COR-L47 (cell line): ENCODE results near the gene OR51A2.
"Not testable (repeated sequence)": the region's sequence is repeated elsewhere in the genome, so short reads cannot be mapped to it uniquely, and the experiment has no call there.

Experiments
- DNase-seq: peaks from one replicate; lab custom pipeline; 2025; lab: John Stamatoyannopoulos, UW

The OR51A2 gene

GRCh38 chr11:4955613-4956012, at the start of gene OR51A2:
TSS of gene OR51A2 (minus strand) at chr11:4955713. CDS start at chr11:4955713, 0 bp downstream.
- DNase-seq: not testable (repeated sequence)

GRCh38 chr11:5004424-5005274, 49.1 kb upstream of the OR51A2 start:
- peak; percentile 56 for DNase-seq

GRCh38 chr11:4994551-4994950, 39.0 kb upstream of the OR51A2 start, which contains the start of gene OR51L1:
TSS of gene OR51L1 (plus strand) at chr11:4994851. CDS start at chr11:4998983, 4,132 bp downstream.
- DNase-seq: no peak

DNA sequence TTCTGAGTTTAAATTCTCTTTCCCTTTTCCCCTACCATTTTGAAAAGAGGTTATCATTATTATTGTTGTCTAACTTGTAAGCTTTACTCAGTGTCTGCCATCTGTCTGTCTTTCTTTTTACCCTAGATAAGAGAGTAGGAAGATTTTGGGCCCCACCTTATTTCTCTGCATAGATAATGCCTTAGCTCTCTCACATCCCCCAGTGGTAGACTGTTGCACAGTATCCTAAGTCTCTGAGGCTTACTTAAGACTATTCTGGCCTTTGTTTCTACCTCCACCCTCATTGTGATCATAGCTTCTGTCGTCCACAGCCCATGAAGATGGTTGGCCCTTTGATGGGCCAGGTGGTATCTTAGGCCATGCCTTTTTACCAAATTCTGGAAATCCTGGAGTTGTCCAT, 35.5 kb upstream of the OR51A2 start:
- DNase-seq: peak; percentile 2

DNA sequence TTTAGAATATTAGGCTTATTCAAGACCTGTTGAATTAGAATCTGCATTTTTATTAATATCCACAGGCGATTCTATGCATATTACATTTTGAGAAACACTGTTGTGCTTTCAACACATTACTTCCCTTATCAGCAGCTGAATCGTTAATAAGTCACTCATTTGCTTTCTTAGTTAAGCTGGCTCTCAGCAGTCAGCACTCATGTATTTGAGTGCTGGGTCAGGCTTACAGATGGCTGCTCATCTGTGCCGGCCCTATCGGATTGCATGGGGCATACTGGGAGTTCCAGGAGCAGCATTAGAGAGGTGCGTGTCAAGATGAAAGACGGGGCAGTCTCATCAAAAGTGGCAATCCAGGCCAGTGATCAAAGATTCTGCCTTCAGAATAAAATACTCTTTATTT, 28.3 kb upstream of the OR51A2 start:
- no peak for DNase-seq

DNA sequence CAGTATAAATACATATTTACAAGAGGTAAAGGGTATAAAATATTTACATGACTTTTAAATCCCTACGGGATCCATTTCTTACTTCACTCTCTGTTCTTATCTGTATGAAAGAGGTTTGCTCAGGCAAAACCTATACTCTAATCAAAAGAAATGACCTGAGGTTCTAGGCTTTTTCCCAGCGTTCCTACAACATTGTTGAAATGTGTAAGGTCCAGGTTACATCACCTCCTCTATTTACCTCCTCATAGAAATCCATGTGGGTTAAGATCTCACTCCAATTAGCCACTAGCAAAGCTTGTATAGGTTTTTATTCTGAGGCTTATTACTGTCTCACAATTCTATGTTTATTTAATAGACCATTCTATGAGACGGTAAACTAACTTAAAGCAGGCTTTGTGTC, 27.2 kb upstream of the OR51A2 start:
- DNase-seq: no peak

DNA sequence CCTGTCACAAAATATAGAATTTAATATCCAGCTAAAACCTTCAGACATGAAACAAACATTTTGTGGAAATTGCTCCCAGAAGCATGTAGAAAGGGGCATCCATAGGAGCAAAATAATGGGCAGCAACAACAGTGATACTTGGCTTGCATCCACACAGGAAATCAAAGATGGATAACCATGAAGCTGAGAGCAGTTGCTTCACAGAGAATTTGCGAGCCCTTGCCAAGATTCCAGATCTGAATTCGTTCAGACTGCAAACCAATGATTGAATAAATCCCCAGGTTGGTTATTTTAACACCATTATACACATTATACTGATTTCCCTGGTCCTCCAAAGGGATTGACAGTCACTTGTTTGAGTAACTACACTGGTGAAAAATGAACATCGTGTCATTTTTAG, 23.5 kb upstream of the OR51A2 start:
- no peak for DNase-seq

GRCh38 chr11:4975436-4975835, 19.9 kb upstream of the OR51A2 start:
- DNase-seq: no peak

- no peak for DNase-seq
These were observed 7.3 kb upstream of the OR51A2 start for GRCh38 chr11:4962816-4963215.

DNA sequence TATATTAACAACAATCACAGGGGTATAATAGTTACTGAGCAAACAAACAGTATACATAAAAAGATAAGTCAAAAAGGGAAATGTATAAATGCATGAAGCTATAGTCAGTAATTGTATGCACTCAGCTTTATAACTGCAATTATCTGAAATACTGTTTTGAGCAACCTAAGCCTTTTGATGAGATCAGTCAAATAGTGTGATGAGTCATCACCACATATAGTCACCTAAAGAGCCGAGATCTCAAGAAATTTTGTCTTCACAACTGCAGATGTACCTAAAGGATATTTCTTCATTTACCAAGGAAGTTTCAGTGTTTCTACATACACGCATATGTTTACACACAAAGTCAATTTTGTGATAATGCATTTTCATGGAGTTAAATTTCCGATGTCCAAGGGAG, 5.4 kb upstream of the OR51A2 start:
- DNase-seq: no peak

DNA sequence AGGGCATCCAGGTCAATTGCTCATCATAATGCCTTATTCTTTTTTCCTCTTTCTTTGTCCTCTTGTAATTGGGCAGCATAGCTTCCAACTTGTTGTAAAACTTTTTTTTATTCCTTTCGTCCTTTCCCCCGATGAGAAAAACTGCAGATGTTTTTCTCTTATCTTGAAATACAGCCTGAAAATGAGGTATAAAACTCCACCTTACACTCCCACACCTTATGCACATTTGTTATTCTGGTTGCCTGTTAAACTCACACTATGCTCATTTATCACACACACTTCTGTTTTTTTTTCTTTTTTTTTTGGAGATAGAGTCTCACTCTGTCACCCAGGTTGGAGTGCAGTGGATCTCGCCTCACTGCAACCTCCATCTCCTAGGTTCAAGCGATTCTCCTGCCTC, 1.9 kb upstream of the OR51A2 start:
- DNase-seq: no peak

GRCh38 chr11:4947505-4947904, 8.0 kb downstream of the OR51A2 start, which contains the start of gene OR51A4:
TSS of gene OR51A4 (minus strand) at chr11:4947605. CDS start at chr11:4947100, 505 bp downstream.
- no peak for DNase-seq

DNA sequence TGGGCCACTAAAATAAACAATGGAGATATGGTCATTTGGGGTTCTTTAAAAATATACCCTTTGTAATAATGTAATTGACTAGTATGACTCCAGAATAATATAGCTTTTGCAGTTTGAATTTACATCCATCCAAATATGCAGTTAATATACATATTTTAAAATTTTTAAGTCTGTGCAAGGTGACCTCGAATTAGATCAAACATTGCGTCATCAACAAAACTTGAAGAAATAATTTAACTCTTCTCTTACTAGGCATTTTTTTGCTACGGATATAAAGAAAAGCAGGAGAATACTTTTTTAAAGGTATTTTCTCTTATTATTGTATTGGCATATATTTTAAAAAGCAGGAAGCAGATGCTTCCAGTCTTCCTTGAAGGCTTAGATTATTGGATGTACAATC, 18.8 kb downstream of the OR51A2 start:
- DNase-seq: no peak

- DNase-seq: no peak
These were observed 22.8 kb downstream of the OR51A2 start for GRCh38 chr11:4932751-4933150.

- no peak for DNase-seq
These were observed 28.9 kb downstream of the OR51A2 start for GRCh38 chr11:4926608-4927007.

GRCh38 chr11:4924239-4924638, 31.3 kb downstream of the OR51A2 start, which contains the start of gene OR51G1:
TSS of gene OR51G1 (minus strand) at chr11:4924339. CDS start at chr11:4924339, 0 bp downstream.
- no peak for DNase-seq

DNA sequence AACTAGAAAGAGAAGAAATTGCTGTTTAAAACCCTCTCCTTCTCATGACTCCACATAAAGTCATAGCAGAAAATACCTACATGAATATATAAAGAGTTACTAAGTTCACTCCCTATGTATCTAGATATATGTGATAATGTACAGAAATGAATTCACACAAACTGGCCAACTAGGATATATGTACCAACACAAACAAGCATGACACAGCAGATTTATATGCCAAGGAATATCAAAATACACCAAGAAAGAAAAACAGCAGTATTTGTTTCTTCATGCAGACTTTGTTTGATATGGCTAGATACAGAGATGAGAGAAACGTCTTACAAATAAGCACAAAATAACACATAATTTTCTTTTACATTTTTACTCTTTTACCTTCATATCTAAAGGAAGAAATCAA, 33.2 kb downstream of the OR51A2 start:
- DNase-seq: no peak

- DNase-seq: no peak
These were observed 33.7 kb downstream of the OR51A2 start for GRCh38 chr11:4921796-4922195.

- DNase-seq: no peak
These were observed 36.3 kb downstream of the OR51A2 start, which contains the start of gene OR51G2 for GRCh38 chr11:4919250-4919649. TSS of gene OR51G2 (minus strand) at chr11:4919350. CDS start at chr11:4915663, 3,687 bp downstream.

DNA sequence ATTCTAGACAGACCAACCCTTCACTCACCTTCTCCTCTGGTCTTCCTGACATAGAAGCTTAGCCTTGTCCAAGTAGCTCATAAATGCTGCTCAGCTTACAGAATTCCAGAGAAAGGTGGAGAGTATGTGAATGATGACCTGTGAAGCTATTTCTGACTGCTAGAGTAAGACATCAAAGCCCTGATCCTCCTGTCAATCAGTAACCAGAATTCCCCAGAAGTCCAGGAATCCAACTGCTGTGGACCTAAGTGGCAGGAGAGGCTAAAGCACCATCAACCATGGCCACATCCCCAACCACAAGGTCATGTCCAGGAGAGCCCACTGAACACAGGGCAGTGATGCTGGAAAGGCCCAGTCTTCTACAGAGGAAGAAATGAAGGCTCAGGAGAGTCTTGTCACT, 38.9 kb downstream of the OR51A2 start:
- no peak for DNase-seq
